NK-92 (cell line): Measurements from ENCODE around the gene BRINP2.

ENCODE experiments used
- DNase-seq: peaks from one replicate; lab custom pipeline; 2025; ENCODE audit not compliant: unreplicated experiment; lab: John Stamatoyannopoulos, UW

The BRINP2 gene

DNA sequence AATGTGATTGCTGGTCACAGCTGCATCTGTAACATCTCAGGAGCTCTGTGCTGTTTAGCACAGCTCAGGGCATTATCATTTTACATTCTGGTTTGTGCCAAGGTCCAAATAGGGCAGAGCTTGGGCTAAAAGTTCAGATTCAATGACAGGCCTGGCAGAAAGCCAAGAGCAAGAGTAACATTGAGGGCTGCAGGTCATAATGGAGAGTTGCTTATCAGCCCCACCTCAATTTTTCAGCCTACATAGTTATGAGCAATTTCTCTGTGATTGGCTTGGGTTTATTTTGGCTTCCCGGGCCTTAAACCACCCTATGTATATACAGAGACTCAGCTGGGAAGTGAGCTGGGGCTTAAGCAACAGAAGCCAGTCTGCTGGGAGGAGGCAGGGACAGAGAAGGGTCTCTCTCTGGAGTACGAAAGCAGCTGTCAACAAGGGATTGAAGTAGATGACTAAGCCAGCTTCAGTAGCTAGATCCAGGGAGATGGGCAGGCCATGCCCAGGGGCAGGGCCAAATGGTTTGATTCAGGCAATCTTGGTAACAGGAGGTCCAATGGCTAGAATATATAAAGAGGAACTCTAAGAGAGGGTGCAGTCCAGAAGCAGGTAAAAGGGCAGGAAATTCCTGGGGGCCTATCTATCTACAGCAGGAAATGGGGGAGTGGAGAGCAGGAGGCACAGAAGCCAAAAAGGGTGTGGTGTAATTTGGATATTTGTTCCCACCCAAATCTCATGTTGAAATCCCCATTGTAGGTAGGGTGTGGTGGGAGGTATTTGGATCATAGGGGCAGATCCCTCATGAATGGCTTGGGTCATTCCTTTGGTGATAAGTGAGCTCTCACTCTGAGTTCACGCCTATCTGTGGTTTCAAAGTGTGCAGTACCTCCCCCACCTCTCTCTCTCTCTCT is 49.0 kb downstream of the BRINP2 start:
- DNase-seq: no peak

DNA sequence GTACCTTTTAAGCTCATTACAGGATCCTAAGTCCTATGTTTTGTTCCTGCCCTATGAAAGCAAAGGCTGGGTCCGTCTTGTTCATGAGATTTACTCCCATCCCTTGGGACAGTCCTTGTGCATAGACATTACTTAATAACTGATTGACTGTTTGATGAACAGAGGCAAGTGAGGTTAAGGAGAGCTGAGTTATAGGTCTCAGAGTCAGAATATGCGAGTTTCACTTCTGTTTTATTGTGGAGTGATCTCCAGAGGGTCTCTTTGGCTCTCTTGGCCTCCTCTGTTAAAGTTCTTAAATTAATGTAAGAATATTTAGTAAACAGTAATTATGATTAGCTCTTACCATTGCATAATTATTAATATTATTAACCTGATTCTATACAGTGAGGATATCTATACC is 52.6 kb downstream of the BRINP2 start:
- no peak for DNase-seq

DNA sequence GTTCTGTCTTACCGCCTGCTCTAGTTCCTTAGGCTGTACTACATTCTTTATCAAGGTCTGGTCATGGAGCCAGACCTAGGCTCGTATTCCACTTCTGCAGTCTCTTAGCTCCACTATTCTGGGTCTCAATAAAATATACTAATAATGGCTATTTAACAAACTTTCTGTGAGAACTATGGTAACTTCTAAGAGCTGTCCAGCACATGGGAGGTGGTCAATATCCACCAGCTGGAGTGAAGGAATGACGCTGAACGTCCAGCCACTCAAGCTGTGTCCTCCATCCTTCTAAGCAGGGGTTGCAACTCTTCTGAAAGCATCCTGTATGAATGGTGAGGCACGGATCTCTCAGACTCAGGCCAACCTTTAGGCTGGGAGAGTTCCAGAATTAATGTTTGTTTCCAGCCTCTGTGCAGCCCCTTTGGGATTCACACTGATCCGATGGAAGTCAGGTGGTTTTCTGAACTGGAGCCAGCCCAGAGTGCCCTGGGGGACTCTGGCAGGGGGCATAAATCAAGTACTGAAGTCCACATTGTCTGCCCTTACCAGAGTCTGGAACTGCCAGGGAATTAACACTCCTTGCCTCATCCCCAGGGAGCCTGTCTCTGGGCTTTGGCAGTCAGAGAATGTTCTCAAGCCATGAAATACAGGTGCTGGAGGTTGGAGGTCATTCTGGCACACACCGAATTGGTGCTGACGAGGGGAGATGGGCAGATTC is 57.4 kb downstream of the BRINP2 start:
- DNase-seq: no peak

DNA sequence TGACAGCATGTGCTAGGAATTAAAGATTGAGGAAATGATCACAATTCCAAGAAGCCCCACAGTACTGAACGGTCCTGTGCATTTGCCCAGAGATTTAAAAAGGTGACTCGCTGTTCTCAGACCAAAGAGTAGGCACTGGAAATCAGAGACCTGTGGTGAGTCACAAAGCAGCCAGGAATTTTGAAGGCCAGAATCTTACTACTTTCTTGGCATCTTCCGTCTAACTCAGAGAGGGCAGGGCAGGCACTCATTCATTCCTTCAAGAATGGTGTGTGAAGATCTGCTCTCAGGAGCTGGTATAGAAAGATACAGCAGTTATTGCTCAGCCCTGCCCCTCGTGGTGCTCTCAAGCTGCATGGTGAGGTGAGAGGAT is 57.9 kb downstream of the BRINP2 start:
- DNase-seq: no peak

DNA sequence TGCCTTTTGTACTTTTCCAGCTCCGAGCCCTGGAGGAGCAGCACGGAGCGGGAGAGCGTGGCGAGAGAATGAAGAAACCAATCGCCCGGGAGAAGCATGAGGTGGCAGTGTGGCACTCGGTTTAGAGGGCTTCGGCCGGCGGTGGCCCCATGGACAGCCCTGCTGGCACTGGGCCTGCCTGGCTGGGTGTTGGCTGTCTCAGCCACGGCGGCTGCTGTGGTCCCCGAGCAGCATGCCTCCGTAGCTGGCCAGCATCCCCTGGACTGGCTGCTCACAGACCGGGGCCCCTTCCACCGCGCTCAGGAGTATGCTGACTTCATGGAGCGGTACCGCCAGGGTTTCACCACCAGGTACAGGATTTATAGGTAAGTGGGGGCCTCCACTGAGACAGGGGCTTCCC is 59.0 kb downstream of the BRINP2 start:
- no peak for DNase-seq

DNA sequence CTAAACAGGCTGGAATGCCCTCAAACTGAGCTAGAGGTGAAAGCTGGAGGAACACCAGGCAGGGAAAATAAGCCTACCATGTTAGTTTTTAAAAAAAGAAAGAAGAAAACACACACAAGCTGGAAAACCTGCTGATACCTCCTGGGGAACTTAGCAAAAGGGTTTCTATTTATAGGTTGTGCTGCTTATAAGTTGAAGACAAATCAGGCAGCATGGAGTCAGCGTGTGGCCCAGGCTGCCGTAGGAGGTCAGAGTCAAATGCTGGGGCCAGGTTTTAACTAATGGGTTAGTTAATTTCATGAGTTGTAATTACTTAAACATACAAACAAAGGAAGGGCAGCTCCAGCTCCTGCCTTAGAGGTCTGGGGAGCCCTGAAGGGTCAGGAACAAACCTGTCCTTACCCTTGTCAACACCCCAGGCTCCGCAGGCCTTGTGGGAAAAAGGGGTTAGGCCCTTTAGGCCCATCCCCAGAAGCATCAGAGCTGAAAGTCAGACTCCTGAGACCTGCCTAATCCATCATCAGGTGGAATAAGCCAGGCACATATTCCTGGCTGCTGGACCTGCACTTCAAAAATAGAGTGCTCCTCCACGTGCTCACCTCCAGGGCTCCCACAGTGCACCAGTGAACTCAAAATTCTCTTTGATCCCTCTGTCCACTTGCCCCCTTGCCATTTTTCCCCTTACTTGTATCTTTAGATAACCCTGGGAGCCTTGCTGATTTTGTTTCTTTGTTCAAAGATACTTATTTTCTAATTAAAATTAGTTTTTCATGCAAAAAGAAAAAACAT is 59.7 kb downstream of the BRINP2 start:
- no peak for DNase-seq

DNA sequence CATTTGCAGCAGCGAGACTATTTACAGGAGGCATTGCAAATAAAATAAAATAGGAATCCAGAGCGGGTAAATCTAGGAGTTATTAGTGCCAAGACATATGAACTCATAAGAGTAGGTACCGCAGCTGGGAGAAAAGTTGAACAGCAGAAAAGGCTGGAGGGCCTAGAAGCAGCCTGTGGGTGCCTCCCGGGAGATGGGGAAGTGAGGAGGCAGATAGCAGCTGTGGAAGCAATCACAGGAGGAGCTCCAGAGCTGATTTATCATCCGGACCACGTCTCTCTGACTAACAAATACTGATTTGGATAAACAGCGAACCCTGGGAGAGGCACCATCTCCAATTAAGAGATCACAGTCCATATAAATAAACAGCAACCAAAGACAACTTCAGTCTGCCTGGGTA is 64.6 kb downstream of the BRINP2 start:
- DNase-seq: no peak

DNA sequence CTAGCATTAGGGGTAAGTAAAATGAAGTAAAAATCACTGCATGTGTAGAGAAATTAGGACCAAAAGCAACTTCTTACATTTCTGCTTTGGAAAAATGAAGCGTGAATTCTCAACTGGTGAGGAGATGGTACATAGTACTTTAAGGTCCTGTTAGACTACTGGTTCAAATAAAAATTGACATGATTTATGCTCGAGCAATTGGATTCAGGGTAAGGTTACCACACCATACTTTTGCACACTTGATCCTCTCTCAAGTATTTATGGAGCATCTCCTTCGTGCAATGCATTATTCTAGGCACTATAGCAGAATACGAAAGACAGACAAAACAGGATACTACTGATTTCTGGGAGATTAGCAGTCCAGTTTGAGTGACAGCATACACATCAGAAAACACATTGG is 66.2 kb downstream of the BRINP2 start:
- DNase-seq: no peak

DNA sequence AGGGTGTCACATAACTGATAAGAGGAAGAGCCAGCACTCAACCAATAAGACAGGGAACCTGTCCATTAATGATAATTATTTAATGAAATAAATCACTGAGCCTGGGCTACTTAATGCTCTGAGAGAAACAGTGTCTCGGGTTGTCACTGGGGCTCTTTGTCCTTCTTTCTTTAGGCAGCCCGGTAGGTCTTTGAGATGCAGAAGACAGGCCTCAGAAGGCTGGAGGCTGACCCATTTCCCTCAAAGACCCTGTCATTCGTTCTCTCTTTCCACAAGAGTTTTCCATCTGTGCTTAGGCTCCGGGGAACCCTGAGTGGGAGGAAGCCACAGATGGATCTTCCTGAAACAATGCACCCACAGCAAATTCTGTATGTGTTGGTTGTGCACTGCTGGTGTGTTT is 68.2 kb downstream of the BRINP2 start:
- no peak for DNase-seq

DNA sequence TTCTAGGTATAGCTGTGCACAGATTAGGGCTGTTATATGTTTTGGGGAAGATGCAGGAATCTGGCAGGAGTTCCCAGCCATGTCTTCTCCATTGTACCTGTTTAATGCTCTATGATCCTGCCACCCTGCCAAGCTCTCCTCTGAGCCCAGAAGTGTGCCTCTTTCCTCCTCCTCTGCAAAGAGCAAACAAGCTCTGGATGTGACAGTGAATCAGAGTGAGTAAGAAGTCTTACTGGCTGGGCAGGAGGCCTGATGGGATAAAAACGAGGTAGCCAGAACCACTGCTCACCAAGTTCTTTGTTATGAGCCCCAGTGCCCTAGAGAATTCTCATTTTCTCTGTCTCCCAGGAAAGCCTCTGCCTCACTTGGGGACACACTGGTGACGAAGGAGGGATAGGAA is 69.0 kb downstream of the BRINP2 start:
- no peak for DNase-seq

DNA sequence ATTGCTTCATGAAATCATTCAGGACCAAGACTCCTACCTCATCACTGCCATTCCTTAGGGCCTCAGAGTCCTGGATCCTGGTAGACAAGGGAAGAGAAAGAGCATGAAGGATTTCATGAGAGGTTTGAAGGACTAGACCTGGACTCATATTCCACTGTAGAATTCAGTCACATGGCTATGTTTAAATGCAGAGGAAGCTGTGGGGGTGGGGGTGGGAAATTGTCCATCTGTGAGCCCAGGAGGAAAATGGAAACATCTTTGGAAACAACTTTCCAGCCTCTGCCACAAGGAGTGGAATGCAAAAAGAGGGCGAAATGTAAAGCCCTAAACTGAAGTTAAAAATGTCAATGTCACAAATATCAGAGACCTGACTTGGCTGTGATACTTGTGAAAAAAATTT is 73.0 kb downstream of the BRINP2 start:
- DNase-seq: no peak

DNA sequence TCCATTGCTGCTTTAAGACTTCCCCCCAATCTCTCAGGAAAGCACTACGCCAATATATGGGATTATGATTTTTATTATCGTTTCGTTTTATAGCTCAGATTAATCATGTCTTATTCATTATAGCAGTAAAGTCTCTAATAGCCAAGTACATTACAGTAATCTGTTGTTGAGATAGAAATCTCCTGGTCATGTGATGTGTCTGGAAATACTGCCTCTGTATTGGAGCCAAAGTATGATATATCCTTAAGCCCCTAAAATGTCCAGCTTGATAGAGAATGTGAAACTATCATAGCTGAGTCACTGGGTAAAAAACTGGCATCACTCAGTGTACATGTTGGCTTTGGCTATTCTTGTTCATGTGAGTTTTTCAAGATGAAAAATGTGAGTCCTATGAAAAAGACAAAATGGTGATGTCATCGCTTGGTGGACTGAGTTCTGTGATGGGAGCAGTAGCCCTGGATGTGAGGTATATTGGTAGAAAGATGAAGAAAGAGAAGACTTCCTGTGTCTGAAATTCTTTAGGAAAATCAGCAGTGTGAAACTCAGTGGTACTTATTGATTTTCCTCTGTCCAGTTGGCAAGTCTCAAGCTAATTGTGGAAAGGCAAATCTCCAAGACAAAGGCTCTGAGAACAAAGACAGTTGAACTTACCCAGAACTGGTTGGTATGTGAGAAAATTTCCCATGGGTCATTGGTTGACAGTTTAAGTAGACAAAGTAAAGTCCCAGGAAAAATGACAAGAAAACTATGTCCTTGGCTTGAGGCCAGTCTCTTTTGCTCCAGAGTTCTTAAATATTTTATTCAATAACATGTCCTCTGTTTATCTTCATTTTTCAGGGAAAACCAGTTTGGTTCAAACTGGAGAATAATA is 76.2 kb downstream of the BRINP2 start:
- no peak for DNase-seq

DNA sequence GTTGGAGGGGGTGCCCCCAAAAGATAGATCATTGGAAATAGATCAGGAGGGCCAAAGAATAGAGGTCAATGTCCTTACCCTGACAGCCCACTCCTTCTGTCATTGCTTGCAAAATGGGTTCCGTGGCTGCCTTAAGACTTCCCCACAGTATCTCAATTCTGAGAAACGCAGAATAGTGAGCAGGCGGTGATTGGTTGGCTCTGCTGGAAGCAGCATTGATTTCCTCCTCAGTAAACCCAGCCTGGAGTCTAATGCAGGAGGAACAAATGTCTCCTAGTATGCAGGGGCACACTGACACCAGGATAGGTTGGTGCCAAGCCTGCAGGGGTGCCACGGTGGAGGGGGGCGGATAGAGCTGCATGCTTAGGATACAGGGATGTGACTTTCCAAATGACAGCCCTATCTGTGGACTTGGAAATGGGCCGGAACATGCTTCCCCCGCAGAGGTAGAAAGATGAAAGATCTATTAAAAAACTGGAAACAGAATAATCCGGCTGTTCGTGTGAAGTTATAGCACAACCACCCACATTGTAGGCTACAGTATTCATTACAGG is 76.9 kb downstream of the BRINP2 start:
- no peak for DNase-seq

DNA sequence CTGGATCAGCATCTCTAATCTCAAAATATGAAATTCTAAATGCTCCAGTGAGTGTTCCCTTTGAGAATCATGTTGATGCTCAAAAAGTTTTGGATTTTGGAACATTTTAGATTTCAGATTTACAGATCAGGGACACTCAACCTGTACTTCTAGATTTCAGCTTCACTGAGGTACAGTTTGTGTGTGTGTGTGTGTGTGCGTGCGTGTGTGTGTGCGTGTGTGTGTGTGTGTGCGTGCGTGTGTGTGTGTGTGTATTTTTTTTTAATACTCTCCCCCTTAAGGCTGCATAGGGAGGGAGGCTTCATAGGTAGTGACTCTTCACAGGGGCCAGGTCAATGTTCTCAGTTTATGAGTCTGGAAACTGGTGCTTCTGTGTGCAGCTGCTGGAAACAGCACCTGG is 77.5 kb downstream of the BRINP2 start:
- no peak for DNase-seq

DNA sequence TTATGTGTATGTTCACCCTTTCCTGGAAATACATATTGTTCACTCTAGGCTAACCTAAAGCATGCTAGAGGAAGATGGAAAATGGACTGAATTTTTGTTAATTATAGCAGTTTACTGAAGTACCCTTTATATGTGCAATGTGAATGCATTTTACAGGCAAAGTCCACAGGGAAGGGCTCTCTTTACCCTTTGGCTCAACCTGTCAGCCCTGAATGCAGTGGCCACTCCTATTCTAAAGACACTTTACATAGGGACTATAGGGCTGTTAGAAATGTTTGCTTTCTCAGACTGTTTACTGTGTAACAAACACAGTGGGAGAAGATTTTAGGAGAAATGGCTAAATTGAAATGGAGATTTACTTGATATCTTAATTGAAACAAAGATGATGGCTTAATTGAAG is 78.5 kb downstream of the BRINP2 start:
- DNase-seq: no peak

DNA sequence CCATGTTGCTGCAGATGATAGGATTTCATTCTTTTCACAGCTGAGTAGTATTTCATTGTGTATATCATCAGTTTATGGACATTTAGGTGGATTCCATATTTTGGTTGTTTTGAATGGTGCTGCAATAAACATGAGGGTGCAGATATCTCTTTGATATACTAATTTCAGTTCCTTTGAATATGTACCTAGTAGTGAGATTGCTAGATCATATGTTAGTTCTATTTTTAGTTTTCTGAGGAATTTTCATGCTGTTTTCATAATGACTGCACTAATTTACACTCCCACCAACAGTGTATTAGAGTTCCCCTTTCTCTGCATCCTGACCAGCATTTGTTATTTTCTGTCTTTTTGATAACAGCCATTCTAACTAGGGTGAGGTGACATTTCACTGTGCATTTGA is 82.1 kb downstream of the BRINP2 start:
- no peak for DNase-seq

DNA sequence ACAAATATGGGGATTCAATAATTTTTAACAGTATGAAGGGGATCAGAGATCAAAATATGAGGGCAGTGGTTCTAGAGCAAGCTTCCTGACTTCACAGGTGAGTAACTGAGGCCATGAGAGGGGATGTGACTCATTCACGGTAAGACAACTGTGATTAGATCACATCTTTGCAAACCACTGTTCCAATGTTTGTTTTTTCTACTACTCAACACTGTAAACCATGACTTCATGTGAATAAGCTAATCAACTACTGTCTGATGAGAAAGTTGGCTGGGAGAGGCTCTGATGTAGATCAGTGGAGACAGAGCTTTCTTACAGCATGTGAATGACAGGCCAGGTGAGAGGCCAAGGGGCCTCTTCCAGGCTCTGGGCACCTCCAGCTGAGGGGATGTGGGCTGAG is 84.7 kb downstream of the BRINP2 start:
- DNase-seq: no peak

DNA sequence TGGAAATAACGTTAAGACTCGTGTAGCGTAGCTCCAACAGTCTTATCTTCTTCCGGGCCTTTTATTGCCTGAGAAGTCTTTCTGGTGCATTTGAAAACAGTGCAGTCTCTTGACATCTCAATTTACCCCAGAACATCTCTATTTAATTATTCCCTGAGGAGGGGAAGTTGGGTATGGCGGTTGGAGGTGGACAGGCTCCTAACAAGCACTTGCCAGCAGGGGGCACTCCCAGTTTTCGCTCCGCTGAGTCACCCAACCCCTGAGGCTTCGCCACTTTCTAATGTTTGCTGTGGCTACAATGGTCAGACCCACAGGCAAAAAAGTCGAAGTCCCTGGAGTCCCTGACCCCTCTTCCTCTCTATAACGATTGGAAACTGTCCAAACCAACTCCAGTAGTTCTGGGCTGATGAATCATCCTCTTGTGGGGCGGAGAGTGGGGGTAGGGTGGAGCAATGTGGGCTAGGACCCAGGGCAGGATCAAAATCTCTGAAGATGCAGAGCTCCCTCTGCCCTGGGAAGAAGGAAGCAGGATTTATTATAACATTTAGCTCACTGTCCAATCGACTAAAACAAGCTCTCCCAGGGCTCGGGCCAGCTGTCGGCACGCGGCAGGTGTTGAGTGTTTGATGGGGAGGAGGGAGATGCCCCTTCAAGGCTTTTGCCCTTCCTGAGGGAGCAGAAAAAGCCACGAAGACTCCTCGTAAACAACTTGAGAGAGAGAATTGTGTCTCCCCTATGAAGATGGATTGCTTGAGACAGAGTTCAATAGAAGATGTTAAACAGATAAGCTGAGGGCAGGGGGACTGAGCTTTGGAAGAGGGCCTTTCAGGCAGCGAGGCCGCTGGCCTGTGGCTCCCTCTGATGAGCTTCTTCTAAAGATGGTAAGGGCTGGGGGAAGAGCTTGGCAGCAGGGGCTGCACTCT is 85.7 kb downstream of the BRINP2 start:
- no peak for DNase-seq

DNA sequence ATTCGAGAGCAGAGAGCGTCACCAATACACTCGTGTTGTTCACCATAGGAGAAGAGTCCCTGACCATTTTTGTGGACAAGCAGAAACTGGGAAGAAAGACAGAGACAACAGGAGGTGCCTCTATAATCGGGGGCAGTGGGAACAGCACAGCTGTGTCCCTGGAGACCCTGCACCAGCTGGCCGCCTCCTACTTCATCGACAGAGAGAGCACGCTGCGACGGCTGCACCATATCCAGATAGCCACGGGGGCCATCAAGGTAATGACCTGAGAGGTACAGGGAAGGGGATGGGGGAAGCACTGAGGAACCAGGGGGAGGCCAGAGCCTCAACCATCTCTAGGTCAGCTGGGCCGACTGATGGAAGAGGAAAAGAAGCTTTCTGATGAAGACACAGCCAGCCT is 86.4 kb downstream of the BRINP2 start:
- no peak for DNase-seq
